Astrocyte (in vitro differentiated cells and primary cell): ENCODE data around the gene JAML.

ENCODE experiments used
- CTCF ChIP-seq: IDR thresholded peaks from 2 replicates; pipeline ENCODE4 v1.5.1; 2011; ENCODE audit warnings: low read depth, mild to moderate bottlenecking, inconsistent platforms, low read length, moderate library complexity; ENCODE audit not compliant: insufficient read depth
- EZH2 ChIP-seq: IDR thresholded peaks from 2 replicates; pipeline ENCODE4 v1.6.1; 2012; ENCODE audit warnings: mild to moderate bottlenecking, low read length, inconsistent platforms; ENCODE audit not compliant: insufficient read depth

- no peak for TF ChIP-seq CTCF
- TF ChIP-seq EZH2, result no peak
These were observed 2.0 kb upstream of the JAML start for GRCh38 chr11:118226781-118227180.
